ENCODE data around the gene RPH3AL. TPM values are rescaled to one million over a fixed set of nuclear protein-coding genes. Genes with fewer than 3 reads are reported as not detected.
"Not testable (repeated sequence)": the region's sequence is repeated elsewhere in the genome, so short reads cannot be mapped to it uniquely, and the experiment has no call there.

Gene RPH3AL
- total and polyA plus RNA-seq, 11 donors = 2.8 to 9.4 (median 6.3) TPM

DNA sequence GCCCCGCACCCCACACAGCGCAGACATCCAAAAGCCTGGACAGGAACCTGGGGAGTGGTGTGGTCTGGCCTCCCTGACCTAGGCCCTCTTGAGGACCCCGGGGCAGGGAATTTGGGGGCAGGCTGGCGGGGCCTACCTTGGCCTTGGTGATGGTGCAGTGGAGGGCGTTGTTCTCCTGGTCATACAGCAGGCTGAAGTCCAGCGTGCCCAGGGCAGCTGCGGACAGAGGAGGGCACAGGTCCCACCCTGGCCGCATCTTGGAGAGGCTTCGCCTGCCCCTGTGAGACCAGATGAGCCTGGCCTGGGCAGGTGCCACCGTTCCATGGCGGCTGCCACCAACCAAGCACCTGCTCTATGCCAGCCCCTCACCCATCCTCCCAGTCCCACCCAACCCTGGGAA, 180.2 kb downstream of the RPH3AL start:
- H3K27me3 ChIP-seq = peaks cover 0 to 5% (median 0%) of the 10 kb centered on the region in 9 donors
- no peak overlapping the region for H3K4me3 ChIP-seq
- peak in 2 of 5 donors; percentile 17 to 19 for DNase-seq
- peaks cover 0 to 3% (median 0%) of the 10 kb centered on the region in 12 donors for H3K4me1 ChIP-seq
- TF ChIP-seq, protein P1, sequence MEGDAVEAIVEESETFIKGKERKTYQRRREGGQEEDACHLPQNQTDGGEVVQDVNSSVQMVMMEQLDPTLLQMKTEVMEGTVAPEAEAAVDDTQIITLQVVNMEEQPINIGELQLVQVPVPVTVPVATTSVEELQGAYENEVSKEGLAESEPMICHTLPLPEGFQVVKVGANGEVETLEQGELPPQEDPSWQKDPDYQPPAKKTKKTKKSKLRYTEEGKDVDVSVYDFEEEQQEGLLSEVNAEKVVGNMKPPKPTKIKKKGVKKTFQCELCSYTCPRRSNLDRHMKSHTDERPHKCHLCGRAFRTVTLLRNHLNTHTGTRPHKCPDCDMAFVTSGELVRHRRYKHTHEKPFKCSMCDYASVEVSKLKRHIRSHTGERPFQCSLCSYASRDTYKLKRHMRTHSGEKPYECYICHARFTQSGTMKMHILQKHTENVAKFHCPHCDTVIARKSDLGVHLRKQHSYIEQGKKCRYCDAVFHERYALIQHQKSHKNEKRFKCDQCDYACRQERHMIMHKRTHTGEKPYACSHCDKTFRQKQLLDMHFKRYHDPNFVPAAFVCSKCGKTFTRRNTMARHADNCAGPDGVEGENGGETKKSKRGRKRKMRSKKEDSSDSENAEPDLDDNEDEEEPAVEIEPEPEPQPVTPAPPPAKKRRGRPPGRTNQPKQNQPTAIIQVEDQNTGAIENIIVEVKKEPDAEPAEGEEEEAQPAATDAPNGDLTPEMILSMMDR (IDR thresholded peaks at IDR 0.05) = no peak
- TF ChIP-seq POLR2A (IDR thresholded peaks at IDR 0.05) = no peak
- no peak overlapping the region for H3K27ac ChIP-seq
- no peaks in the 10 kb centered on the region for H3K36me3 ChIP-seq
- peak in 2 of 4 donors; percentile 15 to 20 for ATAC-seq
- 84 to 90% (median 87%) methylated on average over 6 to 11 of the region's 11 CpGs for WGBS, 4 donors
- intact Hi-C loops (cut with DNase I) = no loop called here
- no peaks in the 10 kb centered on the region for H3K9me3 ChIP-seq

DNA sequence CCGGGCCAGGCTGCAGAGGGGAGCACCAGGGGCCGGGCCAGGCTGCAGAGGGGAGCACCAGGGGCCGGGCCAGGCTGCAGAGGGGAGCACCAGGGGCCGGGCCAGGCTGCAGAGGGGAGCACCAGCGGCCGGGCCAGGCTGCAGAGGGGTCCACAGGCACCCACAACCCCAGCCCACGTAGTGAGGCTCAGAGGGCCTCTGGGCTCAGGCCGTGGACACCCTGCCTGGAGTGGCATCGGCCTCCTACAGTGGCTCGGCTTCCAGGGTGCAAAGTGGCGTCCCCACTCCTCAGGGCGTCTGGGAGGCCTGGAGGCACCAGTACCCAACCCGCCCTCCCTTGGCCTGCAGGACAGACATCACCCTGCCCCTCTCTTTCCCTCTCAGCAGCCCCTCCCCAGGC, 180.7 kb downstream of the RPH3AL start:
- no peaks in the 10 kb centered on the region for H3K36me3 ChIP-seq
- DNase-seq = peak in 2 of 5 donors; percentile 6 to 17
- peaks cover 0 to 5% (median 0%) of the 10 kb centered on the region in 9 donors for H3K27me3 ChIP-seq
- TF ChIP-seq, protein P1 (IDR thresholded peaks at IDR 0.05) = no peak
- TF ChIP-seq POLR2A (IDR thresholded peaks at IDR 0.05) = no peak
- H3K9me3 ChIP-seq = no peaks in the 10 kb centered on the region
- ATAC-seq = no peak
- no peak overlapping the region for H3K4me3 ChIP-seq
- intact Hi-C loops (cut with DNase I) = no loop called here
- peaks cover 0 to 3% (median 0%) of the 10 kb centered on the region in 12 donors for H3K4me1 ChIP-seq
- 93 to 97% (median 96%) methylated on average over 5 to 12 of the region's 13 CpGs for WGBS, 4 donors
- H3K27ac ChIP-seq = no peak overlapping the region

DNA sequence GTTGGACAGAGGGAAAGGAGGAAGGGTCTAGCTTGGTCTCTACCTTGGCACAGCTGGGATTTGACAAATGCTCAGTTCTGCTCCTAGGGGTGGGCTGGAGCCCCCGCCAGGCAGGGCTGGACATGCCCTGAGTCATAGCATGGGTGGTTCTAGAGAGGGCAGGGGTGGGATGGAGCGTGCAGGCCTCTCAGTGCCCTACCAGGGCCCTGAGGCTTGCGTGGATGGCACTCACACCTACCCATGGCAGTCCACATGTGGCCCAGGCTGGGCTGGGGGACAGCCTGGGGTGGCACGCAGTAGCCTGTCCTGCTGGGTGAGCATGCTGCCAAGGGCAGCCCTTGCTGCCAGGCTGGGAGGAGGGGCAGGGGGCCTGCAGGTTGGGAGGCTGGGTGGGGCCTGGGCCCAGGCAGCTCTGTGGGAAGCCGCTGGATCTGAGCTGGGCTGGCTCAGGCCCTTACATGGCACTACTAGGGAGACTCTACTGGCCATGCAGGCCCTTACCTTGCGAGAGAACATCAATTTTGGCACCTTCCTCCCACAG, 182.4 kb downstream of the RPH3AL start:
- no peaks in the 10 kb centered on the region for H3K9me3 ChIP-seq
- WGBS, 4 donors = 91 to 100% (median 96%) methylated on average over 4 to 6 of the region's 6 CpGs
- DNase-seq (peak in 1 of 5 donors; percentile 11), ATAC-seq (peak in 1 of 4 donors; percentile 52)
- H3K27me3 ChIP-seq = no peaks in the 10 kb centered on the region
- H3K4me3 ChIP-seq = no peak overlapping the region
- intact Hi-C loops (cut with DNase I) = no loop called here
- TF ChIP-seq POLR2A (IDR thresholded peaks at IDR 0.05) = no peak
- TF ChIP-seq, protein P1 (IDR thresholded peaks at IDR 0.05) = no peak
- no peak overlapping the region for H3K27ac ChIP-seq
- H3K36me3 ChIP-seq = no peaks in the 10 kb centered on the region
- no peaks in the 10 kb centered on the region for H3K4me1 ChIP-seq

DNA sequence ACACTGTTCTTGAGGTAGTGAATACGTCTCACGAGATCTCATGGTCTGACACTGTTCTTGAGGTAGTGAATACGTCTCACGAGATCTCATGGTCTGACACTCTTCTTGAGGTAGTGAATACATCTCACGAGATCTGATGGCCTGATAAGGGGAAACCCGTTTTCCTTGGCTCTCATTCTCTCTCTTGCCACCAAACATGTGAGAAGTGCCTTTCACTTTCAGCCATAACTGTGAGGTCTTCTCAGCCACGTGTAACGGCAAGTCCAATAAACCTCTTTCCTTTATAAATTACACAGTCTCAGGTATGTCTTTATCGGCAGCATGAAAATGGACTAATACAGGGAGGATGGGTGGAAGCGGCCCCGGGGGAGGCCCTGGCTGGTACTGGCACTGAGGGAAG, 184.0 kb downstream of the RPH3AL start:
- not testable (repeated sequence) for H3K27ac ChIP-seq, H3K4me3 ChIP-seq, DNase-seq, ATAC-seq, H3K9me3 ChIP-seq, H3K4me1 ChIP-seq, H3K27me3 ChIP-seq, H3K36me3 ChIP-seq
- 85 to 88% (median 88%) methylated on average over 9 to 11 of the region's 11 CpGs for WGBS, 4 donors
- intact Hi-C loops (cut with DNase I) = loop anchor here in 1 of 10 donors (5.0 kb wide), 1 partner anchor 214 kb away; no protein-coding TSS in a partner anchor

DNA sequence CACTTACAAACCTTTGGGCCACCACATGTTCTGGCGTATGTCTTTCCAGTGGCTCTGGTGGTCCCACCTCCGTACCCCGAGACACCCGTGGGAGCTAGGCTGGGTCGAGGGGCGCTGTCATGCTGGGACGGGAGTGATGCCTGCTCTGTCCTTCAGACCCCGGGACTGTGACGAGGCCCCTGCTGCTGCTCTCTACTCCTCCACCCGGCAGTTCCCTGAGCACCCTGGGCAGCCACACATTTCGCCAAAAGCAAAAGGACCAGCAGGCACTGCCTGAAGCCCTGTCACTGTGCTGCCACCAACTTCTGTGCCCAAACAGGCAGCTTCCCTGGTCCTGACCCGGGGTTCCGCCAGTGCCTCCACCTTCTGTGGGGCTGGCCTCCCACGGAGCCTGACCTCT, 186.7 kb downstream of the RPH3AL start:
- DNase-seq (no peak), ATAC-seq (no peak)
- 87 to 94% (median 91%) methylated on average over 12 to 14 of the region's 14 CpGs for WGBS, 4 donors
- no peak for TF ChIP-seq POLR2A (IDR thresholded peaks at IDR 0.05)
- TF ChIP-seq, protein P1 (IDR thresholded peaks at IDR 0.05) = no peak
- intact Hi-C loops (cut with DNase I) = loop anchor here in 1 of 10 donors (5.0 kb wide), 1 partner anchor 216 kb away; no protein-coding TSS in a partner anchor
- peaks cover 0 to 8% (median 0%) of the 10 kb centered on the region in 9 donors for H3K36me3 ChIP-seq
- H3K27me3 ChIP-seq = no peaks in the 10 kb centered on the region
- no peak overlapping the region for H3K4me3 ChIP-seq
- no peaks in the 10 kb centered on the region for H3K4me1 ChIP-seq
- H3K27ac ChIP-seq = no peak overlapping the region
- no peaks in the 10 kb centered on the region for H3K9me3 ChIP-seq
